HuH-7.5 (cell line): Measurements from ENCODE around the gene APOO.
"Not testable (repeated sequence)": the region's sequence is repeated elsewhere in the genome, so short reads cannot be mapped to it uniquely, and the experiment has no call there.

Experiments
- DNase-seq: peaks from one replicate; pipeline ENCODE4 v3.0.0; 2011; ENCODE audit warnings: low spot score

The APOO gene

DNA sequence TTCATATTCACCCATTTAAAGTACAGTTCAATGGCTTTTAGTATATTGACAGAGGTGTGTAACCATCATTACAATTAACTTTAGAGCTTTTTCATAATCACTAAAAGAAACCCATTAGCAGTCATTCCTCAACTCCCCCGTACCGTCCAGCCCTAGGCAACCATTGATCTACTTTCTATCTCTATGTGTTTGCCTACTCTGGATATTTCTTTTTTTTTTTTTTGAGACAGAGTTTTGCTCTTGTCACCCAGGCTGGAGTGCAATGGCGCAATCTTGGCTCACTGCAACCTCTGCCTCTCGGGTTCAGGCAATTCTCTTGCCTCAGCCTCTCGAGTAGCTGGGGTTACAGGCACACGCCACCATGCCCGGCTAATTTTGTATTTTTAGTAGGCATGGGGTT is 48.5 kb downstream of the APOO start:
- not testable (repeated sequence) for DNase-seq

GRCh38 chrX:23857935-23858334 is 49.8 kb downstream of the APOO start:
- no peak for DNase-seq

GRCh38 chrX:23857363-23857762 is 50.4 kb downstream of the APOO start:
- DNase-seq = no peak

- no peak for DNase-seq
These were observed 52.2 kb downstream of the APOO start for GRCh38 chrX:23855569-23855968.

DNA sequence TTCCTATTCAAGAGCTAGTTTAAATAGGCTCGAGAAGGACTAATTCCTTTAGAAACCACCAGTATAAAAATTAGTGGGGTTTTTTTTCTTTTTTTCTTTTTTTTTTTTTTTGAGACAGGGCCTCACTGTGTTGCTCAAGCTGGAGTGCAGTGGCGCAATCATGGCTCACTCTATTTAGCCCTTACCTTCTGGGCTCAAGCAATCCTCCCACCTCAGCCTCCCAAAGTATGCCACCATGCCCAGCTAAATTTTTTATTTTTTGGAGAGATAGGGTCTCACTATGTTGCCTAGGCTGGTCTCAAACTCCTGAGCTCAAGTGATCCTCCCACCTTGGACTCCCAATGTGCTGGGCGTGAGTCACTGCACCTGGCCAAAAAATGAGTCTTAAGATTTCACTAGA is 52.8 kb downstream of the APOO start:
- DNase-seq = no peak

DNA sequence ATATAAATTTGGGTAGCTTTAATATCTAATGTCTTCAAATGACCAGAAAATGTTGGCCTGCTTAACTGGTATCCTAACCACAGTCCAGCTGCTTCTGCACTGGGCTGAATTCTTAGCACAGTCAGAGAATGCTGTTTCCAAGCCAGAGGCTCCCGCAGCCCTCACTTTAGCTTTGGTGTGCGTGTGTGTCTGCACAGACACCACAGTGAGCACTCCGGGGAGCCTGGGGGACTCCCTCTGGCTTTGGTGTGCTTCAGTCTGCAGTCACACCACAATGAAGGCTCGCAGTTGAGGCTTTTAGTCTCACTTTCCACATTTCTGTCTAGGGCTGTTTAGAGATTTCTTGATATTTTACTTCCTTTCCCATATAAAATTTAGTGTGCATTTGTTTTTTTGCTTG is 53.6 kb downstream of the APOO start:
- DNase-seq = no peak

DNA sequence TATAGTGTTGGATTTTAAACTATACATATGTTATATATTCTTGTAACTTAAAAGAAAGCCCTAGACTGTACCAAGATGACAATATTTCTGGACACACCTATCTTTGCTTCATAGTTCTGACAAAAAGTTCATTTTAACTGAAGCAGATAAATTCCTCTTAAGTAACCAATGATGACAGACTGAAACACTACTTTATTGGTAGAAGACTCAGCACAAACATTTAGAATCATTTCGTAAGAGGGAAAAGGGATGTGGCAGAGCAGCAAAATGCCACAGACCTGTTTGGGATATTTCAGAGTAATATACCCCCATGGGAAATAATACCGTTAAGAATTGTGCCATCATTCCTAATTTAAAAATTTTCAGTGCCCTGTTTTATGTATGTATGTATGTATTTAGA is 56.2 kb downstream of the APOO start:
- DNase-seq = no peak

- DNase-seq = no peak
These were observed 58.5 kb downstream of the APOO start for GRCh38 chrX:23849241-23849640.

- DNase-seq = no peak
These were observed 62.4 kb downstream of the APOO start for GRCh38 chrX:23845351-23845817.

- no peak for DNase-seq
These were observed 63.1 kb downstream of the APOO start for GRCh38 chrX:23844502-23845138.

- no peak for DNase-seq
These were observed 65.8 kb downstream of the APOO start for GRCh38 chrX:23841847-23842522.

- no peak for DNase-seq
These were observed 67.1 kb downstream of the APOO start for GRCh38 chrX:23840674-23841073.

GRCh38 chrX:23838953-23839352 is 68.8 kb downstream of the APOO start:
- no peak for DNase-seq

DNA sequence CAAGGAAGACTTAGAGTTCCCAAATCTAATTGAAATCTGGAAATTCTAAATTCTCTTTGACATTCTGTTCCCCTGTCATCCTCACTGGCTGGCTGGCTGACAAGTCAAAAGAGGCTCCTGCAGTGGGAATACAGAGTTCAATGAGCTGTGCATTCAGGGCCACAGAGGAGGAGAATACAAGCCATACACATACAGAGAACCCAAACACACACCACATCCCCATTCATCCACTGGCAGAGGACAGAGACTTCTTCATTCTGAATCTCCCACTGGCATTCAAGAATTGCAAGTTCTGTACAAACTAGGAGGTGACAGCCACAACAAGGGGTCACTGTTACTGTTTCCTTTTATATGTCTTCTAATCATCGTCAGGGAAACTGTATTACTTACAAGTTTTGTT is 75.0 kb downstream of the APOO start:
- no peak for DNase-seq

GRCh38 chrX:23828881-23829280 is 78.9 kb downstream of the APOO start:
- no peak for DNase-seq

DNA sequence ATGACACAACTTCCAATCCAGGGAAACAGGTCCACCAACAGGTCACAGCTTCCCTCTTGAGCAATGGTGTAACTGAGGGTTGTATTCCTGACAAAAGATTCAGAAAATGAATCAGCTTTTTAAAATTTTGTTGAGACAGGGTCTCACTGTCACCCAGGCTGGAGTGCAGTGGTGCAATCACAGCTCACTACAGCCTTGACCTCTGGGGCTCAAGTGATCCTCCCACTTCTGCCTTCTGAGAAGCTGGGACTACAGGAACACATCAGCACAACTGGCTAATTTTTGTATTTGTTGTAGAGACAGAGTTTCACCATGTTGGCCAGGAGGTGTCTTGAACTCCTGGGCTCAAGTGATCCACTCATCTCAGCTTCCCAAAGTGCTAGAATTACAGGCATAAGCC is 81.1 kb downstream of the APOO start:
- no peak for DNase-seq

DNA sequence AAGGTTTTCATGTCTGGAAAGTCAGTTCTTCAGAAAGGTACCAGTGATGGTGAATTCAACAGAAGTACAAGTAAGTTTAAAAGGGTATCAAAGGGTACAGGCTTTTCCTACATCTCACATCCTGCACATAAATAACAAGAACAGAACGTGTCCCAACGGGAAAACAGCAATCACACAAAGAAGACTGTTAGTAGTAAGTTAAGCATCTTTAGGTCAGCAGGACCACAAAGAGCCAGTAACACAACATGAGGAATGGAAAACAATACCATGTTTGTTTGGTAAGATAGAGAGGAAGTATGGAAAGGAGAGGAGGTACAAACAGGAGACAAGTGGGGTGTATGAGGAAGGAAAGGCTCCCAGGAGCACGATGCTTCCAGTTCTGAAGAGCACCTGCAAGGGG is 81.5 kb downstream of the APOO start:
- DNase-seq = no peak

GRCh38 chrX:23825675-23826074 is 82.1 kb downstream of the APOO start:
- no peak for DNase-seq

GRCh38 chrX:23822841-23823240 is 84.9 kb downstream of the APOO start:
- DNase-seq = no peak

GRCh38 chrX:23822397-23822796 is 85.3 kb downstream of the APOO start:
- no peak for DNase-seq

DNA sequence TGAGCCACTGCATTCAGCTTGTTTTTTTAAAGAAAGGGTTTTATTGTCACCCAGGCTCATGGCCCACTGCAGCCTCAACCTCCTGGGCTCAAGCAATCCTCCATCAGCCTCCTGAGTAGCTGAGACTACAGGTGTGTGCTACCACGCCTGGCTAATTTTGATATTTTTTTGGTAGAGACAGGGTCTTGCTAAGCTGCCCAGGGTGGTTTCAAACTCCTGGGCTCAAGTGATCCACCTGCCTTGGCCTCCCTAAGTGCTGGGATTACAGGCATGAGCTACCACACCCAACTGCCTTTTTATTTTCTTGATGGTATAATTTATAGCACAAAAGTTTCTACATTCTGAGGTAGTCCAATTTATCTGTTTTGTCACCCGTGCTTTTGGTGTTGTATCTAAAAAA is 85.9 kb downstream of the APOO start:
- no peak for DNase-seq

- no peak for DNase-seq
These were observed 87.4 kb downstream of the APOO start for GRCh38 chrX:23820235-23820782.

DNA sequence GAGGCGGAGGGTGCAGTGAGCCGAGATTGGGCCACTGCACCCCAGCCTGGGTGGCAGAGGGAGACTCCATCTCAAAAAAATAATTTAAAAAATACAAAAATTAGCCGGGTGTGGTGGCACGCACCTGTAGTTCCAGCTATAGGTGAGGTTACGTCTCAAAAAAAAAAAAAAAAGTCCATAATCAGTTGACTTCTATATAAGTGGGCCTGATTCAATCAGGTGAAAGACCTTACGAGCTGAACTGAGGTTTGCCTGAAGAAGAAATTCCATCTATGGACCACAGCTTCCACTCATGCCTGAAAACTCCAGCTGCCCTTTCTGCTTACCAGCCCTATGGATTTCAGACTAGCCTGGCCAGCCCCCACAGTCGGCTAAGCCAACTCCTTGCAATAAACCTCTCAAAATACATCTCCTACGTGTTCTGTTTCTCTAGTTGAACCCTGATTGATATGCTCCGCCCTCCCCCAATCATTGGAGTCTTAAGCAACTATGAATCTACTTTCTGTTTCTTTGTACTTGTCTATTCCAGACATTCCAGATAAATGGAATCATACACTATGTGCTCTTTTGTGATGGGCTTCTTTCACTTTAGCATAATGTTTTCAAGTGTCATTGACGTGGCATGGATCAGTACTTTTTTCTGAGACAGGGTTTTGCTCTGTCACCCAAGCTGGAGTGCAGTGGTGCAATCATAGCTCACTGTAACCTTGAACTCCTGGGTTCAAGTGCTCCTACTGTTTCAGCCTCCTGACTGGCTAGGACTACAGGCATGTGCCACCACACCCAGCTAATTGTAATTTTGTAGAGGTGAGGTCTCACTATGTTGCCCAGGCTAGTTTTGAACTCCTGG is 88.1 kb downstream of the APOO start:
- DNase-seq = no peak
